ENCODE measurements around the gene LSAMP. TPM values are rescaled to one million over a fixed set of nuclear protein-coding genes. Genes with fewer than 3 reads are reported as not detected.

Gene LSAMP
- total and polyA plus RNA-seq, 2 experiments from 2014 or later, result 4.6 to 6.0 TPM

DNA sequence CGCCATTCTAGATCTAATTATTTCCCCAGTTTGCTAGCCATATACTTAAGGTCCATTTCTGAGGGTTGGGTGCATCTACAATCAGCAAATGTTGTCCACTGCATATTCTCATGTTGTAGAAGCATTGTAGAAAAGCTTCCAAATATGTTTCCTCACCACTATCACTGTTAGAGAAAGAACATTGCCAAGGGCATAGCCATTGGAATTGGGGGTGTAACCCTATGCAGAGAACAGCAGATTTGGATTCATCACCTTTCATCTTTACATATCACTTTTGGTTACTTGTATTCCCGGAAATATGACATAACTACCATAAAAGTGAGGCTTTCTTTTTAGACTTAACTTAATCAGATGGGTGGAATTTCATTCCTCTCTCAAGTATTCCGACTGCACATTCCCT lies 203.6 kb downstream of the LSAMP start:
- Histone ChIP-seq H3K9me3 (ENCODE audit: low read depth) (no peaks in the 10 kb centered on the region), H3K27me3 (no peaks in the 10 kb centered on the region)

DNA sequence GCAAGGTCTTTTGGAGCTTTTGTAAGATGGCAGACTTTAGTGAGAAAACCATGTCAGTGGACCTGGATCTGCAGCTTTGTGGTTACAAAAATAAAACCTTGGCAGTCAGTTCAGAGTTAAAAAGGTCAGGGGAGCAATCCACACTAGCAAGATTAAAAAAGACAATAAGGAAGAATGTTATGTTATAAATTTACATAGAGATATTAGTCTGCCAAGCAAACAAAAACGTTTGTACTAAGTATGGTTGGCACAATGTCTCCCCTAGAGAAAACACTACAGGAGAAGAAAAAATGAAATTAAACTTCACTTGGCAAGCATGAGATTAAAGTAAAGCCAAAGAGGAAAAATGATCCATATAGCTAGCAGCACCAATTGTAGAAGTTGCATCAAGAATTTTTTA lies 205.0 kb downstream of the LSAMP start:
- Histone ChIP-seq H3K9me3 (ENCODE audit: low read depth) (no peaks in the 10 kb centered on the region), H3K4me3 (no peak overlapping the region), H3K27ac (no peak overlapping the region), H3K36me3 (no peaks in the 10 kb centered on the region), H3K4me1 (ENCODE audit: low read depth) (no peaks in the 10 kb centered on the region), H3K27me3 (no peaks in the 10 kb centered on the region)
- TF ChIP-seq, protein P1, sequence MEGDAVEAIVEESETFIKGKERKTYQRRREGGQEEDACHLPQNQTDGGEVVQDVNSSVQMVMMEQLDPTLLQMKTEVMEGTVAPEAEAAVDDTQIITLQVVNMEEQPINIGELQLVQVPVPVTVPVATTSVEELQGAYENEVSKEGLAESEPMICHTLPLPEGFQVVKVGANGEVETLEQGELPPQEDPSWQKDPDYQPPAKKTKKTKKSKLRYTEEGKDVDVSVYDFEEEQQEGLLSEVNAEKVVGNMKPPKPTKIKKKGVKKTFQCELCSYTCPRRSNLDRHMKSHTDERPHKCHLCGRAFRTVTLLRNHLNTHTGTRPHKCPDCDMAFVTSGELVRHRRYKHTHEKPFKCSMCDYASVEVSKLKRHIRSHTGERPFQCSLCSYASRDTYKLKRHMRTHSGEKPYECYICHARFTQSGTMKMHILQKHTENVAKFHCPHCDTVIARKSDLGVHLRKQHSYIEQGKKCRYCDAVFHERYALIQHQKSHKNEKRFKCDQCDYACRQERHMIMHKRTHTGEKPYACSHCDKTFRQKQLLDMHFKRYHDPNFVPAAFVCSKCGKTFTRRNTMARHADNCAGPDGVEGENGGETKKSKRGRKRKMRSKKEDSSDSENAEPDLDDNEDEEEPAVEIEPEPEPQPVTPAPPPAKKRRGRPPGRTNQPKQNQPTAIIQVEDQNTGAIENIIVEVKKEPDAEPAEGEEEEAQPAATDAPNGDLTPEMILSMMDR (IDR thresholded peaks at IDR 0.05; ENCODE audit: low read depth, low read length), result no peak
- DNase-seq (ENCODE audit: low read depth in 1 of 2, low spot score in 1 of 2), result no peak

More for the DNA sequence above, 203.6 kb downstream of the LSAMP start:
- H3K36me3 ChIP-seq, result no peaks in the 10 kb centered on the region
- H3K4me3 ChIP-seq, result no peak overlapping the region
- H3K27ac ChIP-seq, result no peak overlapping the region
- DNase-seq (ENCODE audit: low read depth in 1 of 2, low spot score in 1 of 2), result no peak
- TF ChIP-seq, protein P1 (IDR thresholded peaks at IDR 0.05; ENCODE audit: low read depth, low read length), result no peak
- H3K4me1 ChIP-seq (ENCODE audit: low read depth), result no peaks in the 10 kb centered on the region

DNA sequence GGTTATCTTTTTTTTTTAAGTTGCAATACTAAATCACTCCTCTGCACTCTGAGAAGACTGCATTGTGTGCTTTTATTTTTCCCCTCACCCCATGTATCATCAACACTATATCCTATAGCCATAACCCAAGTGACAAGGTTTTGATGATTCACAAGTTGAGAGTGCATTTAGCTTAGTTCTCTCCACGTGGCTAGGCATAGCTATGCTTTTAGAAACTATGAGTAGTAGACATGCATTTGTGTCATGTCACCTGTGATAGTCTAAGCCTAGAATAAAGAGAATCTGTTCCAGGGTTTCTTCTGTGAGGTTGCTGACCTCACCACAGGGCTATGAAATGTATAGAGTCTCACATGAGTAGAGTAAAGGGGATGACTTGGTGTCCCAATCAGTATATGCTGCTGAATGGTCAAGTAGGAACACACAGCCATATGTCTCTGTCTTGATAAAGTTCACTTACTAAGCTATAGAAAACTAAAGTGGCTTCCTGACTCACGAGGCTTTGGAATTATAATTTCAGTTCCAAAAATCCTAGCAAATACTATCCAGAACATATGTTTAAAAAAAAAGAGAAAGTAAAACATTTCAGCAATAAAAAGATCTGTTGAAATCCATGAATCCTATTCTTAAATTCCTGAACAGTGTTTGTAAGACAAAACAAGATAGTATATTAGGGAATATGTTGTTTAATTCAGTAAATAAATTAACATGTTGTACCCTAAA lies 206.3 kb downstream of the LSAMP start:
- no peaks in the 10 kb centered on the region for H3K27me3 ChIP-seq
- no peaks in the 10 kb centered on the region for H3K4me1 ChIP-seq (ENCODE audit: low read depth)
- TF ChIP-seq, protein P1 (IDR thresholded peaks at IDR 0.05; ENCODE audit: low read depth, low read length), result no peak
- H3K9me3 ChIP-seq (ENCODE audit: low read depth), result no peaks in the 10 kb centered on the region
- H3K4me3 ChIP-seq, result no peak overlapping the region
- H3K36me3 ChIP-seq, result no peaks in the 10 kb centered on the region
- H3K27ac ChIP-seq, result no peak overlapping the region
- no peak for DNase-seq (ENCODE audit: low read depth in 1 of 2, low spot score in 1 of 2)

DNA sequence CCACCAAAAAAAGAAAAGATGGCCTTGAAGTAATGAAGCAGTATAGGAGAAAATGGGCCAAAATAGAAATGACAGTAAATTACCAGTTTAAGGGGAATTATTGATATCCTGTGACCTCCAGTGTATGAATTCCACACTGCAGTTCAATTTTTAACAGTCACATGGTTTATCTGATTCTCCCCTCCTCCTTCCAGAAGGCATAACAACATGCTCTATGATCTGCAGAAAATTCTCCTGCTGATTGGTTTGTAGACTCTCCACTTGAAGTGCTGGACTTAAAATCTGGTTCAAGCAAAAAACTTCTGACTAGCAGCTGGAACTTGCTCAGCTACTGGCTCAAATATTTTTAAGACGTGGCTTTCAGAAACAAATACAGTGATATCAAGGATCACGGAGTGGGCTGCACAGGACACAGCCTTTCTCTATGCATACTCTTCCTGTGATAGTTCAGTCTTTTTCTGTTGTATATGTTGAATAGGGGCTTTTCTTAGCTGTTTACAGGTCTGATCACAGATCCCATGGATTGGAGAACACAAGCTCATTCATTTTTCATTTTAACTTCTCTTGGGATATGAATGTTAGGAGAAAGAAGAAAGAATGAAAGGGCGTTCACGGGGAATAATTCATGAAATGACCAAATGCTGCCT lies 211.5 kb downstream of the LSAMP start:
- Histone ChIP-seq H3K27ac (no peak overlapping the region), H3K4me1 (ENCODE audit: low read depth) (no peaks in the 10 kb centered on the region), H3K9me3 (ENCODE audit: low read depth) (no peaks in the 10 kb centered on the region), H3K36me3 (no peaks in the 10 kb centered on the region), H3K27me3 (no peaks in the 10 kb centered on the region), H3K4me3 (no peak overlapping the region)
- DNase-seq (ENCODE audit: low read depth in 1 of 2, low spot score in 1 of 2), result no peak
- TF ChIP-seq, protein P1 (IDR thresholded peaks at IDR 0.05; ENCODE audit: low read depth, low read length), result no peak

DNA sequence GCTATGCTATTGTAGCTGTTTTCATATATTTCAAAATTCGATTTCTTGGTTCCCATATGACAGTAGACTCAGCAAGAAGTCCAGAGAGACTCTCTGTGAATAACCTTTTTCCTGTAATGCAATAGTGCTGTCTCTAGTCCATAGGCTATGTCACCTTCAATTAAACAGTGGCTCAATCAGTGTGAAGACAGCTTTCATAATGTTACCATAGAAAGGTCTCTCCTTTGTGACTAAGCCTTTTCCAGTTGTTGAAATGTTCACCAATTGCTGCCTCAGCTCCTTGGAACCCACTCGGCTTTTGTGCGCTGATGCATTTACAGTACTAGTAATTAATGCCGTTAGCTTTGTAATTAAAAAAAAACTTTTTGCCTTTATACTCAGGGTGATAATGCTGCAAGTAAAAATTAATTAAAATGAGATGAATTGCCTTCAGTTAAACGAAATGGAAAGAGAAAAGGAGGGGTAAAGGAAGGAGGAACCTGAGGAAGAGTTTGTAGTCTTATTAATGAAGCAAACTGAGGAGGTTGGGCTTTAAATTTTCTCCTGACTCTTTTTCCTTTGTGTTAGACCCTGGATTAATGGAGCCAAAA lies 214.8 kb downstream of the LSAMP start:
- Histone ChIP-seq H3K27me3 (no peaks in the 10 kb centered on the region), H3K36me3 (no peaks in the 10 kb centered on the region), H3K4me1 (ENCODE audit: low read depth) (peaks cover 4% of the 10 kb centered on the region), H3K4me3 (no peak overlapping the region), H3K9me3 (ENCODE audit: low read depth) (no peaks in the 10 kb centered on the region), H3K27ac (no peak overlapping the region)
- TF ChIP-seq, protein P1 (IDR thresholded peaks at IDR 0.05; ENCODE audit: low read depth, low read length), result no peak
- DNase-seq (ENCODE audit: low read depth in 1 of 2, low spot score in 1 of 2), result no peak
